ENCODE data around the gene TLX2. TPM values are rescaled to one million over a fixed set of nuclear protein-coding genes. Genes with fewer than 3 reads are reported as not detected.

The TLX2 gene
- total and polyA plus RNA-seq, 2 of the 13 experiments (the other 11 are each of a cell fraction or from before 2014, with no cell fraction given), result 0.05 to 0.20 TPM

DNA sequence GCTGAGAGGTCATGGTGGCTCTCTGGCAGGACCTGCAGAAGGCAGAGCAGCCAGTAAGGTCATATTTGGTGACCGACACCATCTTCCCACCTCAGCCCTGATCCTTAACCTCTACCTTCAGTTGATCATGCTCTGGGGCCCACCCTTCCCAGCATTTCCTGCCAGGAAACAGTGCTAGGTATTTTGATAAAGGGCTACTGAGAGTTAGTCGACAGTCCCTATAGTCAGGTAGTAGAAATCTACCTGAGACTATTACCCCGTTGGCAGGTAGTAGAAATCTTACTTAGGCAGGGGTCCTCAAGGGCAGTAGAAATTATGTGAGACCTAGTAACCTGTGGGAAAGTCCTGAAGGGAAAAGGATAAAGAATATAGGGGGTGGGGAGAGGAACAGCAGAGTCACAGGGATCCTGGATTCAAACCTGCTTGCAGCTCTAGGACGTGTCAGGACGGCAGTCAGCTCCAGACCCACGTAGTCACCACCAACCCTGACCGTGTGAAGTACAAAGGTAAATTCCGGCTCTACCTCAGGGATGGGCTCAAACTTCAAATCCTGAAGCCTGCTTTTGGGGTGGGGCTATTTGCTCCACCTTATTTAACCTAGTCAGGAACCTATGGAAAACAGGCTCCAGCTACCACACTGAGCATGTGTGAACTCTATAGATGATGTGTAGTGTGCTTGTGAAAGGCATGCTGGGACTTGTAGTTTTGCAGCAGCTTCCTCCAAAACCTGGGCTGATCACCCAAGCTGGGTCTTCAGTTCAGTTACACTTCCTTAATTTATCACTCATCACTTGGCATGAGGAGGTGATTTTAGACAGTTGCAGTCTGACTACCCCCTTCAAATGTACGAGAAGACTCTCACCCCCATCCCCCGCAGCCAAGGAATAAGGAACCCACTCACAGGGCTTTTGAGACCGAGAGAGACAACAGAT, 11.7 kb downstream of the TLX2 start, which contains the start of gene DQX1 (continued):
- TF ChIP-seq ZFX (CRISPR knock-in tag; IDR thresholded peaks at IDR 0.05; ENCODE audit: low read depth) (no peak), SSRP1 (CRISPR knock-in tag; IDR thresholded peaks at IDR 0.05) (peak; percentile 65; the same call in 1 of the 2 replicates), TEAD3 (CRISPR knock-in tag; optimal IDR thresholded peaks at IDR 0.05; ENCODE audit: borderline replicate concordance) (peak; percentile 97), ZNF17 (CRISPR knock-in tag; IDR thresholded peaks at IDR 0.05) (no peak), PHF20 (CRISPR knock-in tag; IDR thresholded peaks at IDR 0.05) (0 out of 2 replicates have a peak, but pooled peaks have one; percentile 22), TBX2 (CRISPR knock-in tag; IDR thresholded peaks at IDR 0.05; ENCODE audit: borderline replicate concordance) (peak; percentile 91), ZNF383 (CRISPR knock-in tag; IDR thresholded peaks at IDR 0.05; ENCODE audit: borderline replicate concordance) (no peak; the same call in 1 of the 2 replicates), ZNF850 (CRISPR knock-in tag; conservative IDR thresholded peaks at IDR 0.05) (no peak), ZNF264 (CRISPR knock-in tag; IDR thresholded peaks at IDR 0.05) (no peak), CENPT (CRISPR knock-in tag; IDR thresholded peaks at IDR 0.05; ENCODE audit: low read depth) (no peak), ZNF598 (CRISPR knock-in tag; IDR thresholded peaks at IDR 0.05; ENCODE audit: borderline replicate concordance) (peak; percentile 73), MED1 (CRISPR knock-in tag; IDR thresholded peaks at IDR 0.05) (peak; percentile 87)
- TF ChIP-seq, protein P1, sequence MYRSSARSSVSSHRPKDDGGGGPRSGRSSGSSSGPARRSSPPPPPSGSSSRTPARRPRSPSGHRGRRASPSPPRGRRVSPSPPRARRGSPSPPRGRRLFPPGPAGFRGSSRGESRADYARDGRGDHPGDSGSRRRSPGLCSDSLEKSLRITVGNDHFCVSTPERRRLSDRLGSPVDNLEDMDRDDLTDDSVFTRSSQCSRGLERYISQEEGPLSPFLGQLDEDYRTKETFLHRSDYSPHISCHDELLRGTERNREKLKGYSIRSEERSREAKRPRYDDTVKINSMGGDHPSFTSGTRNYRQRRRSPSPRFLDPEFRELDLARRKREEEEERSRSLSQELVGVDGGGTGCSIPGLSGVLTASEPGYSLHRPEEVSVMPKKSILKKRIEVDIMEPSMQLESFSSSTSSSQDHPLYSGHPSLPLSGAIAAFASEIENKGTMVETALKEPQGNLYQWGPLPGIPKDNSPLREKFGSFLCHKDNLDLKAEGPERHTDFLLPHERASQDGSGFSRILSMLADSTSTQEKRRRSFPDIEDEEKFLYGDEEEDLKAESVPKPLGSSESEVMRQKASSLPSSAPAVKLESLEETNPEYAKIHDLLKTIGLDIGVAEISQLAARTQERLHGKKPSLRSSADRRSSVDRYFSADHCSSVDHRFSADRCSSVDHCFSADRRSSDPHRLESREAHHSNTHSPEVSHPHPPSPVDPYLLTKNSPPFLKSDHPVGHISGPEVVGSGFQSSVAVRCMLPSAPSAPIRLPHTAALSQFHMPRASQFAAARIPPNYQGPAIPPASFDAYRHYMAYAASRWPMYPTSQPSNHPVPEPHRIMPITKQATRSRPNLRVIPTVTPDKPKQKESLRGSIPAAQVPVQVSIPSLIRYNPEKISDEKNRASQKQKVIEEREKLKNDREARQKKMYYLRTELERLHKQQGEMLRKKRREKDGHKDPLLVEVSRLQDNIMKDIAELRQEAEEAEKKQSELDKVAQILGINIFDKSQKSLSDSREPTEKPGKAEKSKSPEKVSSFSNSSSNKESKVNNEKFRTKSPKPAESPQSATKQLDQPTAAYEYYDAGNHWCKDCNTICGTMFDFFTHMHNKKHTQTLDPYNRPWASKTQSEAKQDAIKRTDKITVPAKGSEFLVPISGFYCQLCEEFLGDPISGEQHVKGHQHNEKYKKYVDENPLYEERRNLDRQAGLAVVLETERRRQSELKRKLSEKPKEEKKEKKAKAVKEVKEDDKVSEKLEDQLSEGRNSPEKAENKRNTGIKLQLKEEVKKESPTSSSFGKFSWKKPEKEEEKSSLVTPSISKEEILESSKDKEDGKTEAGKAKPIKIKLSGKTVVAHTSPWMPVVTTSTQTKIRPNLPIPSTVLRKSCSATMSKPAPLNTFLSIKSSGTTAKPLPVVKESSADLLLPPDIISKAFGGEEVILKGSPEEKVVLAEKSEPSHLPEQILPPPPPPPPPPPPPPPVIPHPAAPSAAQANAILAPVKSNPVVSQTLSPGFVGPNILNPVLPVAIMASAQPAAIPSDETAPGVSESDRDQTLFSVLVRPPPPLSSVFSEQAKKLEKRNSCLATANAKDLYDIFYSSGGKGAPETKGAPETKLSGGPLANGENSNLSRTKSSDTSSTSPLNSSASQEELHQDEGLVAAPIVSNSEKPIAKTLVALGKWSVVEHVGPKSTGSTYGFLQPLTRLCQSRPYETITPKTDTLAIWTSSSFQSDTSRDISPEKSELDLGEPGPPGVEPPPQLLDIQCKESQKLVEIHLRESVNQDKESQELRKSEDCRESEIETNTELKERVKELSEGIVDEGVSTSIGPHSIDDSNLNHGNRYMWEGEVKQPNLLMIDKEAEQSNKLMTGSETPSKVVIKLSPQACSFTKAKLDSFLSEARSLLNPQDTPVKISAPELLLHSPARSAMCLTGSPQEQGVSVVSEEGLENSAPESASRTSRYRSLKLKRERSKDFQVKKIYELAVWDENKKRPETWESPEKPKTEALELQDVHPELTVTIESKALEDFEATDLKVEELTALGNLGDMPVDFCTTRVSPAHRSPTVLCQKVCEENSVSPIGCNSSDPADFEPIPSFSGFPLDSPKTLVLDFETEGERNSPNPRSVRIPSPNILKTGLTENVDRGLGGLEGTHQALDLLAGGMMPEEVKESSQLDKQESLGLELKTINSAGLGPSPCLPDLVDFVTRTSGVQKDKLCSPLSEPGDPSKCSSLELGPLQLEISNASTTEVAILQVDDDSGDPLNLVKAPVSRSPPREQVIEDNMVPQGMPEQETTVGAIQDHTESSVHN (CRISPR knock-in tag; IDR thresholded peaks at IDR 0.05), result no peak
- TF ChIP-seq, protein P2, sequence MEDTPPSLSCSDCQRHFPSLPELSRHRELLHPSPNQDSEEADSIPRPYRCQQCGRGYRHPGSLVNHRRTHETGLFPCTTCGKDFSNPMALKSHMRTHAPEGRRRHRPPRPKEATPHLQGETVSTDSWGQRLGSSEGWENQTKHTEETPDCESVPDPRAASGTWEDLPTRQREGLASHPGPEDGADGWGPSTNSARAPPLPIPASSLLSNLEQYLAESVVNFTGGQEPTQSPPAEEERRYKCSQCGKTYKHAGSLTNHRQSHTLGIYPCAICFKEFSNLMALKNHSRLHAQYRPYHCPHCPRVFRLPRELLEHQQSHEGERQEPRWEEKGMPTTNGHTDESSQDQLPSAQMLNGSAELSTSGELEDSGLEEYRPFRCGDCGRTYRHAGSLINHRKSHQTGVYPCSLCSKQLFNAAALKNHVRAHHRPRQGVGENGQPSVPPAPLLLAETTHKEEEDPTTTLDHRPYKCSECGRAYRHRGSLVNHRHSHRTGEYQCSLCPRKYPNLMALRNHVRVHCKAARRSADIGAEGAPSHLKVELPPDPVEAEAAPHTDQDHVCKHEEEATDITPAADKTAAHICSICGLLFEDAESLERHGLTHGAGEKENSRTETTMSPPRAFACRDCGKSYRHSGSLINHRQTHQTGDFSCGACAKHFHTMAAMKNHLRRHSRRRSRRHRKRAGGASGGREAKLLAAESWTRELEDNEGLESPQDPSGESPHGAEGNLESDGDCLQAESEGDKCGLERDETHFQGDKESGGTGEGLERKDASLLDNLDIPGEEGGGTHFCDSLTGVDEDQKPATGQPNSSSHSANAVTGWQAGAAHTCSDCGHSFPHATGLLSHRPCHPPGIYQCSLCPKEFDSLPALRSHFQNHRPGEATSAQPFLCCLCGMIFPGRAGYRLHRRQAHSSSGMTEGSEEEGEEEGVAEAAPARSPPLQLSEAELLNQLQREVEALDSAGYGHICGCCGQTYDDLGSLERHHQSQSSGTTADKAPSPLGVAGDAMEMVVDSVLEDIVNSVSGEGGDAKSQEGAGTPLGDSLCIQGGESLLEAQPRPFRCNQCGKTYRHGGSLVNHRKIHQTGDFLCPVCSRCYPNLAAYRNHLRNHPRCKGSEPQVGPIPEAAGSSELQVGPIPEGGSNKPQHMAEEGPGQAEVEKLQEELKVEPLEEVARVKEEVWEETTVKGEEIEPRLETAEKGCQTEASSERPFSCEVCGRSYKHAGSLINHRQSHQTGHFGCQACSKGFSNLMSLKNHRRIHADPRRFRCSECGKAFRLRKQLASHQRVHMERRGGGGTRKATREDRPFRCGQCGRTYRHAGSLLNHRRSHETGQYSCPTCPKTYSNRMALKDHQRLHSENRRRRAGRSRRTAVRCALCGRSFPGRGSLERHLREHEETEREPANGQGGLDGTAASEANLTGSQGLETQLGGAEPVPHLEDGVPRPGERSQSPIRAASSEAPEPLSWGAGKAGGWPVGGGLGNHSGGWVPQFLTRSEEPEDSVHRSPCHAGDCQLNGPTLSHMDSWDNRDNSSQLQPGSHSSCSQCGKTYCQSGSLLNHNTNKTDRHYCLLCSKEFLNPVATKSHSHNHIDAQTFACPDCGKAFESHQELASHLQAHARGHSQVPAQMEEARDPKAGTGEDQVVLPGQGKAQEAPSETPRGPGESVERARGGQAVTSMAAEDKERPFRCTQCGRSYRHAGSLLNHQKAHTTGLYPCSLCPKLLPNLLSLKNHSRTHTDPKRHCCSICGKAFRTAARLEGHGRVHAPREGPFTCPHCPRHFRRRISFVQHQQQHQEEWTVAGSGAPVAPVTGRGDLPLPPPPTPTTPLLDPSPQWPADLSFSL (CRISPR knock-in tag; IDR thresholded peaks at IDR 0.05), result no peak

Data from HepG2 (cell line).